DND-41 (cell line): Measurements from ENCODE around the gene FAM131C.
"Not testable (repeated sequence)": the region's sequence is repeated elsewhere in the genome, so short reads cannot be mapped to it uniquely, and the experiment has no call there.

ENCODE experiments used
- CTCF ChIP-seq: IDR thresholded peaks from 2 replicates; pipeline ENCODE4 v1.5.1; 2012; ENCODE audit warnings: borderline replicate concordance, low read length, moderate library complexity, mild to moderate bottlenecking; ENCODE audit not compliant: poor library complexity, severe bottlenecking; ENCODE audit errors: extremely low read depth
- EZH2 ChIP-seq: IDR thresholded peaks from 3 replicates; pipeline ENCODE4 v1.6.1; 2012; ENCODE audit warnings: borderline replicate concordance, low read depth, mild to moderate bottlenecking, moderate library complexity, low read length, inconsistent platforms; ENCODE audit not compliant: severe bottlenecking

- TF ChIP-seq CTCF, EZH2: not testable (repeated sequence)
Observed at GRCh38 chr1:16042654-16043053, 30.8 kb downstream of the FAM131C start.
